ENCODE measurements around the gene HK1.

GRCh38 chr10:69240455-69240854, 37.8 kb upstream of the HK1 start:
- TF ChIP-seq CTCF (IDR thresholded peaks at IDR 0.05) (no peak), POLR2A (IDR thresholded peaks at IDR 0.05) (no peak)
